Ascending aorta (tissue), 2 donors: ENCODE results near the gene DUS2. TPM values are rescaled to one million over a fixed set of nuclear protein-coding genes. Genes with fewer than 3 reads are reported as not detected.

Experiments used
- DNase-seq, 2 donors: peaks; one replicate each; pipeline ENCODE4 v3.0.0-alpha.2; 2019; ENCODE audit warnings: low spot score in 2 of 2
- H3K27ac ChIP-seq, 2 donors: fragments of 200-600 bp; sonication (generic); one replicate each; pipeline ENCODE4 v1.5.1; 2016 to 2017; ENCODE audit warnings: mild to moderate bottlenecking in 1 of 2
- H3K27me3 ChIP-seq: fragments of 200-600 bp; sonication (generic); one replicate; pipeline ENCODE4 v1.5.1; 2017
- H3K36me3 ChIP-seq, 2 donors: fragments of 200-600 bp; sonication (generic); one replicate each; pipeline ENCODE4 v1.5.1; 2016
- H3K4me1 ChIP-seq, 2 donors: fragments of 200-600 bp; sonication (generic); one replicate each; pipeline ENCODE4 v1.5.1; 2016 to 2017; ENCODE audit warnings: mild to moderate bottlenecking in 1 of 2
- H3K4me3 ChIP-seq, 2 donors: fragments of 200-600 bp; sonication (generic); one replicate each; pipeline ENCODE4 v1.5.1; 2016 to 2017; ENCODE audit warnings: mild to moderate bottlenecking in 1 of 2
- H3K9me3 ChIP-seq, 2 donors: fragments of 200-600 bp; sonication (generic); one replicate each; pipeline ENCODE4 v1.5.1; 2016
- CTCF ChIP-seq, 3 experiments: fragments of 200-600 bp in 2 of 3; fragments of 450-650 bp in 1 of 3; sonication (generic) in 2 of 3; IDR thresholded peaks; one replicate each; pipeline ENCODE4 v1.5.1; 2016 to 2019; ENCODE audit warnings: antibody characterized with exemption in 3 of 3, mild to moderate bottlenecking in 1 of 3, moderate library complexity in 1 of 3
- intact Hi-C: fragments of 100-400 bp; cut with DNase I; formaldehyde crosslinking; loops from one replicate; pipeline ENCODE4 v1.15.1; 2023
- total RNA-seq: library from RNA; depleted of rRNA; stranded (reverse); fragments of >200 nt; gene quantifications from one replicate; pipeline ENCODE4 v1.1.0, GENCODE V29; 2016

Gene DUS2
- total RNA-seq, 1 donor from 2014 or later, result 7.6 TPM

DNA sequence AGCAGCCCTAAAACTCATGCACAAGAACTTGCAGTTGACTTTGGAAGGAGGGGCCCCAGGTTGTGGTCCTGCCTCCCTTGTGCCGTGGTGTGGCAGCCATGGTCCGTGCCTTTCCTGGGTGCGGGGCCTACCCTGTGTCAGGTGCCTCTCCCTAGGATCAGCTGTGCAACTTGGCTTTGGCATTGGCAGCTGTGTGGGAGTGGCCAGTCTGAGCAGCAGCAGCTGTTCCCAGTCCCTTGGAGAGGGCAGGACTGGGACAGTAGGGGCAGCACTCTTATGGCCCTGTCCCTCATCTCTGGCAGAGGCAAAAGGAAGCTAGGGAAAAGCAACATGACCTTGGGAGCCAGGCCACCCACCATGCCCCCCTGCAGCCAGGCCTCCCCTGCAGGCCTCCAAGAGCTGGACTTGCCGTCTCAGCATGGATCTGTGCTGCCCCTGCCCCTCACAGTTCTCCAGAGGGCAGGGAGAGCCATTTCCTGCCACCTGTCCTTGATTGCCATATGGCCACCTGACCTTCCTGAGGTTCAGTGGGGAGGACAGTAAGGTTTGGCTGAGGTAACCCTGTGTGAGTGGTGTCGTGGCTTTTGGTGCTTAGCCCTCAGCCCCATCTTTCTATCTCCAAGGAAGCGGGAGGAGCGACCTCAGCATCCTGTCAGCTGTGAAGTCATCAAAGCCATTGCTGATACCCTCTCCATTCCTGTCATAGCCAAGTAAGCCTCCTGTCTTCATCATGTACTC lies 46.6 kb downstream of the DUS2 start:
- DNase-seq, result no peak
- Histone ChIP-seq H3K27me3 (no peaks in the 10 kb centered on the region), H3K36me3 (peaks cover 14 to 36% of the 10 kb centered on the region in 2 donors), H3K27ac (no peak overlapping the region), H3K4me1 (peaks cover 11 to 18% of the 10 kb centered on the region in 2 donors), H3K9me3 (no peaks in the 10 kb centered on the region), H3K4me3 (no peak overlapping the region)
- no peak for TF ChIP-seq CTCF (IDR thresholded peaks at IDR 0.05)
- intact Hi-C loops, result no loop called here

GRCh38 chr16:68070249-68070730 lies 47.2 kb downstream of the DUS2 start:
- no peak for DNase-seq
- no peak for TF ChIP-seq CTCF (IDR thresholded peaks at IDR 0.05)
- intact Hi-C loops, result no loop called here
- Histone ChIP-seq H3K27me3 (no peaks in the 10 kb centered on the region), H3K4me3 (no peak overlapping the region), H3K36me3 (peaks cover 14 to 42% of the 10 kb centered on the region in 2 donors), H3K9me3 (no peaks in the 10 kb centered on the region), H3K27ac (no peak overlapping the region), H3K4me1 (peaks cover 9 to 12% of the 10 kb centered on the region in 2 donors)

DNA sequence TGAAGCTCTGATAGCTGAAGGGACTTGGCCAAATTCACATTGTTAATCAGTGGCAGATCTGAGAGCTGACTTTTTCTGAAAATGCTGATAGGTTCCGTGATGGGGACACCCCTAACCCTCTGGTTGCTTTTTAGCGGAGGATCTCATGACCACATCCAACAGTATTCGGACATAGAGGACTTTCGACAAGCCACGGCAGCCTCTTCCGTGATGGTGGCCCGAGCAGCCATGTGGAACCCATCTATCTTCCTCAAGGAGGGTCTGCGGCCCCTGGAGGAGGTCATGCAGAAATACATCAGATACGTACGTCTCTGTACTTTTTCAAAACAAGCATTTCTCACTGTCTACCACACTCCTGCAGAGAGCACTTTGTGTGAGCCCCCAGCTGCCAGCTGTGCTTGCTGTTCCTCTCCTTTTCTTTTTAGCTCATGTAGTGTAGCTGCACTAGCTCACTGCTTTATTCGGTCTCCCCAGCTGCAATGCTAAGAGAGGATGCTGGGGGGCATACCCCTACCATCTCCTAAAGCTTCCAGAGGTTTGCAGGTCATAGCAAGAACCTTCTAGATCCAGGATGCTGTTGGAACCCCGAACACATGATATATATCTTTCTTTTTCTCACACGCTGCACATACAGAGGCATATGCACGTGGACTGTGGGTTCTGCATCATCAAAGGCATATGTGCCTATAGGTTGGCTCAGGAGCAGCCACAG lies 47.9 kb downstream of the DUS2 start:
- intact Hi-C loops, result no loop called here

GRCh38 chr16:68071518-68071901 lies 48.4 kb downstream of the DUS2 start:
- Histone ChIP-seq H3K27ac (no peak overlapping the region), H3K27me3 (no peaks in the 10 kb centered on the region), H3K4me1 (no peaks in the 10 kb centered on the region)

More for the DNA sequence above, 47.9 kb downstream of the DUS2 start:
- H3K36me3 ChIP-seq, result peaks cover 14 to 48% of the 10 kb centered on the region in 2 donors
- H3K4me1 ChIP-seq, result peaks cover 3 to 5% of the 10 kb centered on the region in 2 donors
- H3K27ac ChIP-seq, result no peak overlapping the region
- no peak for TF ChIP-seq CTCF (IDR thresholded peaks at IDR 0.05)
- H3K27me3 ChIP-seq, result no peaks in the 10 kb centered on the region
- peak in 1 of 2 donors; percentile 22 for DNase-seq
- H3K4me3 ChIP-seq, result no peak overlapping the region
- no peaks in the 10 kb centered on the region for H3K9me3 ChIP-seq

More at GRCh38 chr16:68071518-68071901, 48.4 kb downstream of the DUS2 start:
- no peak for DNase-seq
- H3K36me3 ChIP-seq, result peaks cover 14 to 53% of the 10 kb centered on the region in 2 donors
- TF ChIP-seq CTCF (IDR thresholded peaks at IDR 0.05), result no peak
- intact Hi-C loops, result no loop called here
- no peak overlapping the region for H3K4me3 ChIP-seq
- no peaks in the 10 kb centered on the region for H3K9me3 ChIP-seq
